Loucy (cell line): ENCODE data around the gene CCDC110.

ENCODE experiments used
- CTCF ChIP-seq: fragments of 200-600 bp; sonication (generic); conservative IDR thresholded peaks from 2 replicates; pipeline ENCODE4 v1.5.1; 2014; ENCODE audit warnings: mild to moderate bottlenecking, antibody characterized with exemption, low read length
- EZH2phosphoT487 ChIP-seq: fragments of 200-600 bp; IDR thresholded peaks from 2 replicates; pipeline ENCODE4 v1.6.1; 2018; ENCODE audit warnings: antibody characterized with exemption, mild to moderate bottlenecking, moderate library complexity, borderline replicate concordance

- no peak for TF ChIP-seq CTCF
- TF ChIP-seq EZH2phosphoT487 = no peak
These were observed 1.9 kb downstream of the CCDC110 start for GRCh38 chr4:185469580-185470154.
